IMR-90 (cell line): ENCODE data around the gene PRPH2. TPM values are rescaled to one million over a fixed set of nuclear protein-coding genes. Genes with fewer than 3 reads are reported as not detected.

Source experiments
- ATAC-seq: fragments of 200-7000 bp; cut with Tn5 transposase; 2 replicates; pipeline ENCODE4 v1.9.1; 2020; ENCODE audit warnings: low read depth, mild to moderate bottlenecking, moderate library complexity
- BruUV-seq: library from RNA; stranded (reverse); fragments of 400-500 nt; replicated peaks from 2 replicates; lab custom pipeline; 2021; lab: Mats Ljungman, UMichigan
- CTCF ChIA-PET: fragments of 300-600 bp; formaldehyde crosslinking; extraction: SDS; loops from one replicate; lab custom pipeline; 2021; ENCODE audit warnings: antibody characterized with exemption; lab: Yijun Ruan, JAX
- POLR2A ChIA-PET: fragments of 300-600 bp; sonication (Branson Sonifier 250); formaldehyde crosslinking; loops from one replicate; lab custom pipeline; 2022; ENCODE audit warnings: antibody characterized with exemption; ENCODE audit not compliant: unreplicated experiment; lab: Charles Lee
- DNase-seq: peaks from one replicate; pipeline ENCODE4 v3.0.0; 2013
- H2AFZ ChIP-seq: replicated peaks from 2 replicates; pipeline ENCODE3; 2013; ENCODE audit warnings: low read length, mild to moderate bottlenecking; ENCODE audit not compliant: poor library complexity
- H2AK5ac ChIP-seq: 2 replicates; pipeline ENCODE4 v1.6.1; 2013; ENCODE audit warnings: low read depth, low read length, inconsistent platforms
- H2AK9ac ChIP-seq: replicated peaks from 2 replicates; pipeline ENCODE3; 2013; ENCODE audit warnings: mild to moderate bottlenecking, low read depth, low read length, moderate library complexity; ENCODE audit not compliant: poor library complexity
- H2BK120ac ChIP-seq: 2 replicates; pipeline ENCODE4 v1.6.1; 2013; ENCODE audit warnings: low read depth, low read length, inconsistent platforms
- H2BK15ac ChIP-seq: 3 replicates; pipeline ENCODE4 v1.6.1; 2013; ENCODE audit warnings: low read depth, low read length, inconsistent platforms
- H2BK20ac ChIP-seq: 2 replicates; pipeline ENCODE4 v1.6.1; 2013; ENCODE audit warnings: low read depth, mild to moderate bottlenecking, inconsistent platforms, low read length, moderate library complexity
- H2BK5ac ChIP-seq: 2 replicates; pipeline ENCODE4 v1.6.1; 2013; ENCODE audit warnings: mild to moderate bottlenecking, low read depth, low read length, inconsistent platforms; ENCODE audit not compliant: poor library complexity, severe bottlenecking
- H3K14ac ChIP-seq: replicated peaks from 2 replicates; pipeline ENCODE4 v1.6.1; 2013; ENCODE audit warnings: low read depth, low read length, inconsistent platforms
- H3K18ac ChIP-seq: 2 replicates; pipeline ENCODE4 v1.6.1; 2013; ENCODE audit warnings: low read depth, low read length, control low read depth
- H3K23ac ChIP-seq: 2 replicates; pipeline ENCODE4 v1.6.1; 2013; ENCODE audit warnings: low read depth, low read length, inconsistent platforms
- H3K27ac ChIP-seq: 2 replicates; pipeline ENCODE4 v1.5.1; 2013; ENCODE audit warnings: mild to moderate bottlenecking, control low read depth, low read length; ENCODE audit not compliant: insufficient read depth
- H3K27me3 ChIP-seq: 2 replicates; pipeline ENCODE4 v1.6.1; 2013; ENCODE audit warnings: low read length; ENCODE audit not compliant: control insufficient read depth, insufficient read depth
- H3K36me3 ChIP-seq: 2 replicates; pipeline ENCODE4 v1.6.1; 2013; ENCODE audit warnings: low read length, mixed read lengths; ENCODE audit not compliant: control insufficient read depth, insufficient read depth
- H3K4ac ChIP-seq: 2 replicates; pipeline ENCODE4 v1.6.1; 2013; ENCODE audit warnings: low read depth, low read length, inconsistent platforms
- H3K4me1 ChIP-seq: 2 replicates; pipeline ENCODE4 v1.6.1; 2013; ENCODE audit warnings: low read length, mixed read lengths; ENCODE audit not compliant: control insufficient read depth, insufficient read depth
- H3K4me2 ChIP-seq: 2 replicates; pipeline ENCODE4 v1.6.1; 2013; ENCODE audit warnings: low read depth, mild to moderate bottlenecking, control low read depth, low read length, moderate library complexity
- H3K4me3 ChIP-seq: 2 replicates; pipeline ENCODE4 v1.5.1; 2013; ENCODE audit warnings: low read depth, mild to moderate bottlenecking, control low read depth, low read length, moderate library complexity; ENCODE audit not compliant: insufficient read depth
- H3K56ac ChIP-seq: 2 replicates; pipeline ENCODE4 v1.6.1; 2013; ENCODE audit warnings: low read length, inconsistent platforms; ENCODE audit not compliant: insufficient read depth; ENCODE audit errors: extremely low read depth
- H3K79me1 ChIP-seq, 2 experiments: 2 replicates each; pipeline ENCODE4 v1.6.1; 2013; ENCODE audit warnings: low read length in 2 of 2, inconsistent platforms in 1 of 2, low read depth in 1 of 2
- H3K9ac ChIP-seq: 2 replicates; pipeline ENCODE4 v1.6.1; 2013; ENCODE audit warnings: low read depth, low read length, control low read depth
- H3K9me1 ChIP-seq: 2 replicates; pipeline ENCODE4 v1.6.1; 2013; ENCODE audit warnings: low read length, inconsistent platforms; ENCODE audit not compliant: insufficient read depth
- H3K9me3 ChIP-seq: 2 replicates; pipeline ENCODE4 v1.6.1; 2013; ENCODE audit warnings: low read length; ENCODE audit not compliant: control insufficient read depth, insufficient read depth
- H4K20me1 ChIP-seq: 2 replicates; pipeline ENCODE4 v1.6.1; 2013; ENCODE audit warnings: low read length, inconsistent platforms; ENCODE audit not compliant: insufficient read depth
- H4K5ac ChIP-seq: 2 replicates; pipeline ENCODE4 v1.6.1; 2013; ENCODE audit warnings: mild to moderate bottlenecking, low read depth, low read length, control low read depth
- H4K8ac ChIP-seq, 2 experiments: 2 replicates each; pipeline ENCODE4 v1.6.1; 2013; ENCODE audit warnings: low read depth in 2 of 2, low read length in 2 of 2, control low read depth in 1 of 2, inconsistent platforms in 1 of 2
- H4K91ac ChIP-seq: 2 replicates; pipeline ENCODE4 v1.6.1; 2013; ENCODE audit warnings: low read depth, low read length, inconsistent platforms; ENCODE audit not compliant: insufficient read depth
- RAD21 ChIP-seq: IDR thresholded peaks from 2 replicates; pipeline ENCODE4 v1.6.1; 2012; ENCODE audit warnings: low read length, improper control_type of control experiment
- WGBS, 2 experiments: methylation state at CpG; one replicate each; pipeline versions ENCODE4 v1.1.5 to v1.1.7; 2013; ENCODE audit warnings: missing lambda C conversion rate in 2 of 2; ENCODE audit not compliant: insufficient read length in 1 of 2; ENCODE audit errors: extremely low coverage in 2 of 2; 5-methylcytosine and 5-hydroxymethylcytosine counted together
- dilution Hi-C: fragments of 300-500 bp; cut with HindIII; formaldehyde crosslinking; loops from one replicate; pipeline ENCODE4 v1.14.3; 2018; ENCODE audit warnings: low sequenced_read_pairs; ENCODE audit not compliant: unreplicated experiment
- in situ Hi-C: fragments of 300-500 bp; cut with MboI; formaldehyde crosslinking; loops from 3 replicates; pipeline ENCODE4 v1.14.3; 2019; ENCODE audit warnings: low sequenced_read_pairs, inconsistent platforms, mixed read lengths
- intact Hi-C: fragments of 100-400 bp; cut with micrococcal nuclease; formaldehyde crosslinking; loops from 2 replicates; pipeline ENCODE4 v1.10.0; 2022
- polyA plus RNA-seq, 3 experiments: library from polyadenylated mRNA; depleted of rRNA; stranded (reverse); fragments of >200 nt; gene quantifications; 2 replicates each; pipeline ENCODE4 v1.2.3, GENCODE V29; 2012; ENCODE audit warnings: low replicate concordance in 1 of 3
- total RNA-seq: library from RNA; depleted of rRNA; stranded (reverse); fragments of >200 nt; gene quantifications from 2 replicates; pipeline ENCODE4 v1.2.3, GENCODE V29; 2012

PRPH2 gene
- total and polyA plus RNA-seq, 2 of the 4 experiments (the other 2 are of a cell fraction) = 1.0 to 1.1 TPM

- Histone ChIP-seq H3K9ac (no peak overlapping the region), H3K18ac (no peak overlapping the region), H4K5ac (no peak overlapping the region), H3K4ac (no peak overlapping the region), H2AK9ac (no peak overlapping the region), H2BK120ac (no peak overlapping the region), H4K8ac (no peak overlapping the region), H3K4me2 (no peak overlapping the region), H3K27ac (no peak overlapping the region), H2BK20ac (no peak overlapping the region), H3K36me3 (no peaks in the 10 kb centered on the region), H2AK5ac (no peak overlapping the region), H4K91ac (no peak overlapping the region), H2BK5ac (no peak overlapping the region), H2BK15ac (no peak overlapping the region), H3K56ac (no peak overlapping the region), H3K9me1 (0 out of 2 replicates have a peak, but pooled peaks cover 3% of the 10 kb centered on the region), H4K20me1 (no peaks in the 10 kb centered on the region), H3K9me3 (no peaks in the 10 kb centered on the region), H3K4me3 (no peak overlapping the region), H2AFZ (no peak overlapping the region), H3K27me3 (no peaks in the 10 kb centered on the region), H3K14ac (no peak overlapping the region), H3K4me1 (no peaks in the 10 kb centered on the region), H3K23ac (no peak overlapping the region), H3K79me1 (peaks cover 2 to 4% of the 10 kb centered on the region in 2 experiments; a peak in 2 of 4 replicates)
- dilution Hi-C loops = no loop called here
- WGBS, 2 experiments = no CpG with 5 or more reads among the region's 7 CpGs
- ChIA-PET CTCF (no interaction called here), POLR2A (no interaction called here)
- no peak for ATAC-seq
- intact Hi-C loops = no loop called here
- no TSS peak for BruUV-seq
- DNase-seq = no peak
- in situ Hi-C loops = no loop called here
- TF ChIP-seq RAD21 = no peak
Observed at GRCh38 chr6:42756722-42757121, 34.3 kb upstream of the PRPH2 start.
